ENCODE measurements around the gene TTLL6. TPM values are rescaled to one million over a fixed set of nuclear protein-coding genes. Genes with fewer than 3 reads are reported as not detected.
A peak's percentile ranks its signal among the peaks of the same experiment; 100 is the strongest.

Gene TTLL6
- 0.21 and 0.78 TPM in 2 replicates for total RNA-seq (2022)
- percentile 25 among the genes with signal in this experiment for Bru-seq, nascent RNA
- percentile 13 among the genes with signal in this experiment for BruChase-seq, experiment 1, labeled RNA remaining after a 6-hour chase
- BruChase-seq, experiment 2, labeled RNA remaining after a 2-hour chase, result percentile 14 among the genes with signal in this experiment
- long read RNA-seq, result 0 reads

- CTCF ChIA-PET, result interaction anchor here (0.6 to 4.3 kb wide), 7 partner anchors 9 to 205 kb away, joined by 3 to 74 read pairs (median 3); no protein-coding TSS in a partner anchor
- BruUV-seq (replicated peaks), result no TSS peak
- no peaks in the 10 kb centered on the region for H3K9me3 Mint-ChIP-seq (ENCODE audit: low read depth, unreplicated experiment)
- TF ChIP-seq, protein P1, sequence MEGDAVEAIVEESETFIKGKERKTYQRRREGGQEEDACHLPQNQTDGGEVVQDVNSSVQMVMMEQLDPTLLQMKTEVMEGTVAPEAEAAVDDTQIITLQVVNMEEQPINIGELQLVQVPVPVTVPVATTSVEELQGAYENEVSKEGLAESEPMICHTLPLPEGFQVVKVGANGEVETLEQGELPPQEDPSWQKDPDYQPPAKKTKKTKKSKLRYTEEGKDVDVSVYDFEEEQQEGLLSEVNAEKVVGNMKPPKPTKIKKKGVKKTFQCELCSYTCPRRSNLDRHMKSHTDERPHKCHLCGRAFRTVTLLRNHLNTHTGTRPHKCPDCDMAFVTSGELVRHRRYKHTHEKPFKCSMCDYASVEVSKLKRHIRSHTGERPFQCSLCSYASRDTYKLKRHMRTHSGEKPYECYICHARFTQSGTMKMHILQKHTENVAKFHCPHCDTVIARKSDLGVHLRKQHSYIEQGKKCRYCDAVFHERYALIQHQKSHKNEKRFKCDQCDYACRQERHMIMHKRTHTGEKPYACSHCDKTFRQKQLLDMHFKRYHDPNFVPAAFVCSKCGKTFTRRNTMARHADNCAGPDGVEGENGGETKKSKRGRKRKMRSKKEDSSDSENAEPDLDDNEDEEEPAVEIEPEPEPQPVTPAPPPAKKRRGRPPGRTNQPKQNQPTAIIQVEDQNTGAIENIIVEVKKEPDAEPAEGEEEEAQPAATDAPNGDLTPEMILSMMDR (IDR thresholded peaks at IDR 0.05; ENCODE audit: unreplicated experiment), result no peak
- H3K36me3 Mint-ChIP-seq (ENCODE audit: insufficient read depth, unreplicated experiment), result peaks cover 12% of the 10 kb centered on the region
- H3K27ac Mint-ChIP-seq (ENCODE audit: unreplicated experiment), result no peak within 1 kb of the TSS
- H3K27me3 Mint-ChIP-seq (ENCODE audit: unreplicated experiment), result peaks cover 23% of the 10 kb centered on the region
- intact Hi-C loops (cut with micrococcal nuclease; ENCODE audit: unreplicated experiment), result no loop called here
- H3K4me3 Mint-ChIP-seq (ENCODE audit: low read depth, unreplicated experiment), result peak within 1 kb of the TSS; percentile 71
- peaks cover 10% of the 10 kb centered on the region for H3K4me1 Mint-ChIP-seq (ENCODE audit: low read depth, unreplicated experiment)
- DNase-seq, result peak; percentile 96
These were observed at the start of gene TTLL6 for GRCh38 chr17:48816774-48817590. Gene TTLL6, minus strand, starts transcription at chr17:48817229. Its CDS starts 157 bp downstream, at chr17:48817072.

DNA sequence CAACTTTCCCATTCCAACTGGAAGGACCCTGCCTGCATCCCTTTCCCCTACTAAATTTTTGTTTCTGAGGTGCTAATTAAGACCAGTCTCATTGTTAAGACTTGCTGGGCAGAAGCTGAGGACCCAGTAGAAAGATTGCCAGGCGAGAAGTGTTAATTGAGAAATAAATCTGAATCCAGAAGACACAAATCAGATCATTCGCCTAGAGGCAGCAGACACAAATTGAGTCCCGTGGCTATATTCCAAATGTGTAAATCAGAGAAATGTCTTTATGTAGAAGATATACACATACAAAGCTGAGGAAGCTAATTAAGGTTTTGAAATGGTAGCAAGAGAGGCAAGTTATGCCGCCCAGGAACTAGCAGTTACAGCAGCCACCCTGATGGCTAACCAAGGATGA, 43.4 kb upstream of the TTLL6 start:
- intact Hi-C loops (cut with micrococcal nuclease; ENCODE audit: unreplicated experiment), result no loop called here
- Mint-ChIP-seq H3K27ac (ENCODE audit: unreplicated experiment) (no peak overlapping the region), H3K36me3 (ENCODE audit: insufficient read depth, unreplicated experiment) (peaks cover 37% of the 10 kb centered on the region), H3K4me1 (ENCODE audit: low read depth, unreplicated experiment) (no peaks in the 10 kb centered on the region), H3K4me3 (ENCODE audit: low read depth, unreplicated experiment) (no peak overlapping the region), H3K9me3 (ENCODE audit: low read depth, unreplicated experiment) (no peaks in the 10 kb centered on the region), H3K27me3 (ENCODE audit: unreplicated experiment) (no peaks in the 10 kb centered on the region)
- no peak for DNase-seq
- CTCF ChIA-PET, result interaction anchor here (1.2 kb wide), 1 partner anchor 179 kb away, joined by 3 read pairs; no protein-coding TSS in a partner anchor
- TF ChIP-seq, protein P1 (IDR thresholded peaks at IDR 0.05; ENCODE audit: unreplicated experiment), result no peak
- BruUV-seq (replicated peaks), result no TSS peak

DNA sequence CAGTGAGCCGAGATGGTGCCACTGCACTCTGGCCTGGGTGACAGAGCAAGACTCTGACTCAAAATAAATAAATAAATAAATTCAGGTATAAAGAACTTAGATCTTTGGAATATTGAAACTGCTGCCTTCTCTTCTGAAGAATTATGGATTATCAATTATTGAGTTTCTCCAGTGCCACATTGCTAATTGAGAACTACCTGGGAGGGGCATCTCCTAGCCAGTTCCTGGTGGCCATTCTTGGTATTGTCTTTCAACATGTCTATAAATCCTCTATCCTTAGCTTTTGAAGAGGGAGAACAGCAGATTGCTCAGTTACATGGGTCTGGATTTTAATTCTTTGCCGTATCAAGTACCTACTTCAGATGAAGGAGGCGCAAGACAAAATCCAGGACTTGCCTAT, 43.0 kb upstream of the TTLL6 start:
- peaks cover 33% of the 10 kb centered on the region for H3K36me3 Mint-ChIP-seq (ENCODE audit: insufficient read depth, unreplicated experiment)
- no TSS peak for BruUV-seq (replicated peaks)
- TF ChIP-seq, protein P1 (IDR thresholded peaks at IDR 0.05; ENCODE audit: unreplicated experiment), result no peak
- no peaks in the 10 kb centered on the region for H3K9me3 Mint-ChIP-seq (ENCODE audit: low read depth, unreplicated experiment)
- no peaks in the 10 kb centered on the region for H3K4me1 Mint-ChIP-seq (ENCODE audit: low read depth, unreplicated experiment)
- no peaks in the 10 kb centered on the region for H3K27me3 Mint-ChIP-seq (ENCODE audit: unreplicated experiment)
- CTCF ChIA-PET, result interaction anchor here (0.6 kb wide), 1 partner anchor 25 kb away, joined by 6 read pairs; no protein-coding TSS in a partner anchor
- intact Hi-C loops (cut with micrococcal nuclease; ENCODE audit: unreplicated experiment), result no loop called here
- no peak for DNase-seq
- no peak overlapping the region for H3K4me3 Mint-ChIP-seq (ENCODE audit: low read depth, unreplicated experiment)
- no peak overlapping the region for H3K27ac Mint-ChIP-seq (ENCODE audit: unreplicated experiment)

GRCh38 chr17:48856122-48856821, 39.2 kb upstream of the TTLL6 start:
- BruUV-seq (replicated peaks), result no TSS peak
- no peak overlapping the region for H3K27ac Mint-ChIP-seq (ENCODE audit: unreplicated experiment)
- no peak for DNase-seq
- H3K4me1 Mint-ChIP-seq (ENCODE audit: low read depth, unreplicated experiment), result no peaks in the 10 kb centered on the region
- no peaks in the 10 kb centered on the region for H3K27me3 Mint-ChIP-seq (ENCODE audit: unreplicated experiment)
- peaks cover 45% of the 10 kb centered on the region for H3K36me3 Mint-ChIP-seq (ENCODE audit: insufficient read depth, unreplicated experiment)
- CTCF ChIA-PET, result no interaction called here
- H3K9me3 Mint-ChIP-seq (ENCODE audit: low read depth, unreplicated experiment), result no peaks in the 10 kb centered on the region
- H3K4me3 Mint-ChIP-seq (ENCODE audit: low read depth, unreplicated experiment), result no peak overlapping the region
- TF ChIP-seq, protein P1 (IDR thresholded peaks at IDR 0.05; ENCODE audit: unreplicated experiment), result no peak
- intact Hi-C loops (cut with micrococcal nuclease; ENCODE audit: unreplicated experiment), result no loop called here
